GM23338 (cell line): ENCODE measurements around the gene UBXN4.
"Not testable (repeated sequence)": the region's sequence is repeated elsewhere in the genome, so short reads cannot be mapped to it uniquely, and the experiment has no call there.

ENCODE experiments used
- CREB1 ChIP-seq: fragments of 250-450 bp; sonication (Bioruptor Pico); IDR thresholded peaks from 2 replicates; pipeline ENCODE4 v1.5.0; 2020; ENCODE audit warnings: low read depth, mild to moderate bottlenecking, moderate library complexity
- EZH2 ChIP-seq: fragments of 200-600 bp; sonication (generic); IDR thresholded peaks from one replicate; pipeline ENCODE4 v1.8.0; 2017; ENCODE audit warnings: antibody characterized with exemption, mild to moderate bottlenecking, low read depth; ENCODE audit not compliant: unreplicated experiment
- EZH2phosphoT487 ChIP-seq: fragments of 200-600 bp; sonication (generic); IDR thresholded peaks from one replicate; pipeline ENCODE4 v1.8.1; 2018; ENCODE audit warnings: antibody characterized with exemption; ENCODE audit not compliant: unreplicated experiment
- POLR2AphosphoS5 ChIP-seq: IDR thresholded peaks from 2 replicates; pipeline ENCODE4 v1.6.1; 2016; ENCODE audit warnings: antibody characterized with exemption, low read depth
- STAT1 ChIP-seq: IDR thresholded peaks from one replicate; pipeline ENCODE4 v1.6.1; 2016; ENCODE audit warnings: antibody characterized with exemption; ENCODE audit not compliant: unreplicated experiment
- ZNF114 ChIP-seq: fragments of 250-450 bp; sonication (Bioruptor Pico); IDR thresholded peaks from 2 replicates; pipeline ENCODE4 v1.5.0; 2020; ENCODE audit warnings: mild to moderate bottlenecking, moderate library complexity
- TF ChIP-seq, protein P1 (sequence below), 2 experiments: fragments of 200-600 bp in 1 of 2; sonication (generic) in 1 of 2; conservative IDR thresholded peaks; 2 replicates each; pipeline versions ENCODE4 v1.5.1 to v1.6.1; 2016 to 2017; ENCODE audit warnings: antibody characterized with exemption in 2 of 2, low read depth in 2 of 2, mild to moderate bottlenecking in 2 of 2, moderate library complexity in 1 of 2

DNA sequence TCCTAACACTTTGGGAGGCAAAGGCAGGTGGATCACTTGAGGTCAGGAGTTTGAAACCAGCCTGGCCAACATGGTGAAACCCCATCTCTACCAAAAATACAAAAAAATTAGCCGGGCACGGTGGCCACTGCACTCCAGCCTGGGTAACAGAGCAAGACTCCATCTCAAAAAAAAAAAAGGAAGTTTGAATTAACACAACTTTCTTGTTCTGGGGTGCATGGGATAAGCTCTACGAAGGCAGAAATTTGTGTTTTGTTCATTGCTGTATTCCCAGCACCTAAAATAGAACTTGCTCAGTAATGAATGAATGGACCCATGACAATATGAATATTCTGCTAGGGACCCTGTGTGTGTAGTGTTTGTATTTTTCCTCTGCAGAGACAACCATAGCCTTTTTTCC, 66.2 kb downstream of the UBXN4 start:
- TF ChIP-seq, protein P1, sequence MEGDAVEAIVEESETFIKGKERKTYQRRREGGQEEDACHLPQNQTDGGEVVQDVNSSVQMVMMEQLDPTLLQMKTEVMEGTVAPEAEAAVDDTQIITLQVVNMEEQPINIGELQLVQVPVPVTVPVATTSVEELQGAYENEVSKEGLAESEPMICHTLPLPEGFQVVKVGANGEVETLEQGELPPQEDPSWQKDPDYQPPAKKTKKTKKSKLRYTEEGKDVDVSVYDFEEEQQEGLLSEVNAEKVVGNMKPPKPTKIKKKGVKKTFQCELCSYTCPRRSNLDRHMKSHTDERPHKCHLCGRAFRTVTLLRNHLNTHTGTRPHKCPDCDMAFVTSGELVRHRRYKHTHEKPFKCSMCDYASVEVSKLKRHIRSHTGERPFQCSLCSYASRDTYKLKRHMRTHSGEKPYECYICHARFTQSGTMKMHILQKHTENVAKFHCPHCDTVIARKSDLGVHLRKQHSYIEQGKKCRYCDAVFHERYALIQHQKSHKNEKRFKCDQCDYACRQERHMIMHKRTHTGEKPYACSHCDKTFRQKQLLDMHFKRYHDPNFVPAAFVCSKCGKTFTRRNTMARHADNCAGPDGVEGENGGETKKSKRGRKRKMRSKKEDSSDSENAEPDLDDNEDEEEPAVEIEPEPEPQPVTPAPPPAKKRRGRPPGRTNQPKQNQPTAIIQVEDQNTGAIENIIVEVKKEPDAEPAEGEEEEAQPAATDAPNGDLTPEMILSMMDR (conservative IDR thresholded peaks at IDR 0.05; ENCODE audit: low read depth in 2 of 2), result not testable (repeated sequence)
- not testable (repeated sequence) for TF ChIP-seq EZH2phosphoT487; EZH2; ZNF114; POLR2AphosphoS5; CREB1 (CRISPR knock-in tag); STAT1
